ENCODE data around the gene FBXO42.

The FBXO42 gene

GRCh38 chr1:16351994-16352841, at the start of gene FBXO42:
TSS of gene FBXO42 (minus strand) at chr1:16352480. CDS start at chr1:16315418, 37,062 bp downstream.
- DNase-seq (ENCODE audit: low spot score): peak; percentile 94

GRCh38 chr1:16398371-16398953, 46.2 kb upstream of the FBXO42 start:
- no peak for DNase-seq (ENCODE audit: low spot score)

GRCh38 chr1:16397120-16397519, 44.8 kb upstream of the FBXO42 start:
- no peak for DNase-seq (ENCODE audit: low spot score)

- no peak for DNase-seq (ENCODE audit: low spot score)
Observed at GRCh38 chr1:16396591-16396990, 44.3 kb upstream of the FBXO42 start.

GRCh38 chr1:16394977-16395376, 42.7 kb upstream of the FBXO42 start:
- DNase-seq (ENCODE audit: low spot score): no peak

- DNase-seq (ENCODE audit: low spot score): no peak
Observed at GRCh38 chr1:16393570-16394521, 41.6 kb upstream of the FBXO42 start.

- DNase-seq (ENCODE audit: low spot score): no peak
Observed at GRCh38 chr1:16392740-16393569, 40.7 kb upstream of the FBXO42 start.

- no peak for DNase-seq (ENCODE audit: low spot score)
Observed at GRCh38 chr1:16391411-16391810, 39.1 kb upstream of the FBXO42 start.

GRCh38 chr1:16387201-16388188, 35.2 kb upstream of the FBXO42 start:
- DNase-seq (ENCODE audit: low spot score): peak; percentile 22

GRCh38 chr1:16386454-16387113, 34.3 kb upstream of the FBXO42 start:
- no peak for DNase-seq (ENCODE audit: low spot score)

- no peak for DNase-seq (ENCODE audit: low spot score)
Observed at GRCh38 chr1:16385659-16386453, 33.6 kb upstream of the FBXO42 start.

- no peak for DNase-seq (ENCODE audit: low spot score)
Observed at GRCh38 chr1:16383888-16384287, 31.6 kb upstream of the FBXO42 start.

- no peak for DNase-seq (ENCODE audit: low spot score)
Observed at GRCh38 chr1:16380868-16381267, 28.6 kb upstream of the FBXO42 start.

GRCh38 chr1:16378443-16378842, 26.2 kb upstream of the FBXO42 start:
- DNase-seq (ENCODE audit: low spot score): no peak

GRCh38 chr1:16376971-16377370, 24.7 kb upstream of the FBXO42 start:
- no peak for DNase-seq (ENCODE audit: low spot score)

- no peak for DNase-seq (ENCODE audit: low spot score)
Observed at GRCh38 chr1:16375521-16376340, 23.5 kb upstream of the FBXO42 start.

GRCh38 chr1:16374266-16374665, 22.0 kb upstream of the FBXO42 start:
- no peak for DNase-seq (ENCODE audit: low spot score)

Measured in CD4-positive, alpha-beta T cell treated with Interleukin-2 at 100 ng/mL for 4 hours (primary cell).